ENCODE data around the gene KCNJ15. TPM values are rescaled to one million over a fixed set of nuclear protein-coding genes. Genes with fewer than 3 reads are reported as not detected.

The KCNJ15 gene
- total RNA-seq, 1 donor from 2014 or later = 3.9 TPM

DNA sequence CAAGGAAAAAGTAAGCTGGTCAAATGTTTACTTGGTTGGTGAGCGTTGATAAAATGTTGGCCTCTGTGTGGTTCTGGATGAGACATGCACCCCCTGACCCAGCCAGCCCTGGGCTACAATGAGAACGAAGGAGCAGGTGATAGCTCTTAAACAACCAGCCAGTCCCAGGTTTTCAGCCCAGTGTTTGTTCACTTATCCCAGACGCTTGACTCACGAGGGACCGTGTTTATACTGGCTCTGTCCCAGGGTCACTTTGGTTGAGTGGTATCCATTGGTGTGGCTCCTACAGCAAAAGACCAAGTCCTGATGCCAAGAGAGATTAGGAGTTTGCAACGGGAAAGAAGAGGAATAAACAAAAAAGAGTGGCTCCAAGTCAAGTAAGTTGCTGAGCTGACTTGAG, 86.9 kb downstream of the KCNJ15 start:
- no peak overlapping the region for H3K4me3 Mint-ChIP-seq
- no peak for DNase-seq (ENCODE audit: extremely low spot score, unreplicated experiment)
- H3K4me1 Mint-ChIP-seq (ENCODE audit: unreplicated experiment) = peaks cover 5% of the 10 kb centered on the region
- TF ChIP-seq, protein P1, sequence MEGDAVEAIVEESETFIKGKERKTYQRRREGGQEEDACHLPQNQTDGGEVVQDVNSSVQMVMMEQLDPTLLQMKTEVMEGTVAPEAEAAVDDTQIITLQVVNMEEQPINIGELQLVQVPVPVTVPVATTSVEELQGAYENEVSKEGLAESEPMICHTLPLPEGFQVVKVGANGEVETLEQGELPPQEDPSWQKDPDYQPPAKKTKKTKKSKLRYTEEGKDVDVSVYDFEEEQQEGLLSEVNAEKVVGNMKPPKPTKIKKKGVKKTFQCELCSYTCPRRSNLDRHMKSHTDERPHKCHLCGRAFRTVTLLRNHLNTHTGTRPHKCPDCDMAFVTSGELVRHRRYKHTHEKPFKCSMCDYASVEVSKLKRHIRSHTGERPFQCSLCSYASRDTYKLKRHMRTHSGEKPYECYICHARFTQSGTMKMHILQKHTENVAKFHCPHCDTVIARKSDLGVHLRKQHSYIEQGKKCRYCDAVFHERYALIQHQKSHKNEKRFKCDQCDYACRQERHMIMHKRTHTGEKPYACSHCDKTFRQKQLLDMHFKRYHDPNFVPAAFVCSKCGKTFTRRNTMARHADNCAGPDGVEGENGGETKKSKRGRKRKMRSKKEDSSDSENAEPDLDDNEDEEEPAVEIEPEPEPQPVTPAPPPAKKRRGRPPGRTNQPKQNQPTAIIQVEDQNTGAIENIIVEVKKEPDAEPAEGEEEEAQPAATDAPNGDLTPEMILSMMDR (conservative IDR thresholded peaks at IDR 0.05) = no peak
- H3K36me3 Mint-ChIP-seq = no peaks in the 10 kb centered on the region
- no peaks in the 10 kb centered on the region for H3K9me3 Mint-ChIP-seq
- no peaks in the 10 kb centered on the region for H3K27me3 Mint-ChIP-seq
- H3K27ac Mint-ChIP-seq = no peak overlapping the region

DNA sequence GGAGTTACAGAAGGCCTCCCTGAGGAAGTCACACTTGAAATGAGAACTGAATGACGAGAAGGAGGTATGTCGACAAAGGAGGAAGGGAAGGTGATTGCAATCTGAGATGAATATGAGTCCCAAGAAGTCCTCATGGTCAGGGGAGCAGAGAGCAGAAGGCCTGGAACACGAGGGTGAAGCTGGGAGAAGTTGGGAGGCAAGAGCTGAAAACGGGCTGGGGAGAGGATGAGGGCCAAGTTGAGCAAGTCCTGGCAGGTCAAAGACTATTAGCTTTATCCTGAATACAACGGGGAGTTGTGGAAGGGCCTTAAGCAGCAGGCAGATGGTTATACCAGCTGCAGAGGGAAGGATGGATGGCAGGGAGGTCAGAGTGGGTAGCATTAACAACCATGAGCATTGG, 89.5 kb downstream of the KCNJ15 start:
- no peak for DNase-seq (ENCODE audit: extremely low spot score, unreplicated experiment)
- Mint-ChIP-seq H3K27me3 (no peaks in the 10 kb centered on the region), H3K36me3 (peaks cover 3% of the 10 kb centered on the region), H3K27ac (no peak overlapping the region), H3K4me1 (ENCODE audit: unreplicated experiment) (peaks cover 25% of the 10 kb centered on the region), H3K4me3 (no peak overlapping the region), H3K9me3 (no peaks in the 10 kb centered on the region)
- TF ChIP-seq, protein P1 (conservative IDR thresholded peaks at IDR 0.05) = no peak

DNA sequence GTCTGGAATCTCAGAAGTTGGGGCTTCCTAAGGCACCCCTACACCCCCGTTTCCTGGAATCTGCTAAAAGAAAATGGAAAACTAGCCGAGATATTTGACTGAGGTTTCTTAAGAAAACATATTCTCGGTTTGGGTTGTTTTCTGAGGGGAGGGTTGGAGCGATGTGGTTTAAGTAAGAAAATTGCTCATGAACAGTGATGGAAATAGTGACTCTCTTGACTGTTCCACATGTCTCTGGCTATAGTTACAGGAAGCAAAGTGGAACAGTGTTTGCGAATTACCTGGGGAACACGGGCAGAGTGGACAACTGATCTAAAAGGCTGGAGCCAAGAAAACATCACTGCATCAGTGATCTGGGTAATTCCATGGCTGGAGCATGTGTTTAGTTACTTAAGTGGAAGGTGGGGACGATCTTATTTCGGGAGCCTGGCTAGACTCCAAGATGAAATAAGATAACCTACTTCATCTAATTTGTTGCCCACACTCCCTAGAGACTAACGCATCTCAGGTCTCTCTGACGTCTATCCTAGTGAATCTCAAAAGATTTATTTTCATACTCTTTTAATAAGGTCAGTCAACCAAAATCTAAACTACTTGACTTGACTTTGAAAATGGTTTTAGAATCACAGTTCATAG, 92.4 kb downstream of the KCNJ15 start:
- no peak for DNase-seq (ENCODE audit: extremely low spot score, unreplicated experiment)
- H3K9me3 Mint-ChIP-seq = no peaks in the 10 kb centered on the region
- H3K4me3 Mint-ChIP-seq = no peak overlapping the region
- H3K36me3 Mint-ChIP-seq = peaks cover 3% of the 10 kb centered on the region
- TF ChIP-seq, protein P1 (conservative IDR thresholded peaks at IDR 0.05) = no peak
- no peak overlapping the region for H3K27ac Mint-ChIP-seq
- H3K4me1 Mint-ChIP-seq (ENCODE audit: unreplicated experiment) = peaks cover 32% of the 10 kb centered on the region
- no peaks in the 10 kb centered on the region for H3K27me3 Mint-ChIP-seq

DNA sequence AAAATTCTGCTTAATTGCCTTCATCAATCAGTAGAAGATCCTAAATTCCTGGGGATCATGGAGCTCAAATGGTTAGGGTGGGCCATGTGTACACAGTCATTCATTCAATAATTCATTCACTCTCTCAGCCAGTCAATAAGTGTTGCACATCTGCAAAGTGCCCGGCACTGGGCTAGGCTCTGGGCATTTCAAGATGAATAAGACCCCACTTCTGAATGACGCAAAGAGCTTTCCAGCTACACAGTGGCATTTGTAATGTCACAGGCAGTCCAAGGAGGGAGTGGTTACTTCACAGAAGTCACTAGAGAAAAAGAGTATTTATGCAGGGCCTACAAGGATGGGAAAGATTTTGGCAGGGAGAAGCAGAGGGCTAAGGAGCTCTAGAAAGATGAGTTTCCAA, 93.2 kb downstream of the KCNJ15 start:
- Mint-ChIP-seq H3K4me3 (no peak overlapping the region), H3K27ac (no peak overlapping the region), H3K9me3 (no peaks in the 10 kb centered on the region), H3K4me1 (ENCODE audit: unreplicated experiment) (peaks cover 38% of the 10 kb centered on the region), H3K27me3 (peaks cover 3% of the 10 kb centered on the region), H3K36me3 (peaks cover 3% of the 10 kb centered on the region)
- TF ChIP-seq, protein P1 (conservative IDR thresholded peaks at IDR 0.05) = no peak
- DNase-seq (ENCODE audit: extremely low spot score, unreplicated experiment) = no peak

DNA sequence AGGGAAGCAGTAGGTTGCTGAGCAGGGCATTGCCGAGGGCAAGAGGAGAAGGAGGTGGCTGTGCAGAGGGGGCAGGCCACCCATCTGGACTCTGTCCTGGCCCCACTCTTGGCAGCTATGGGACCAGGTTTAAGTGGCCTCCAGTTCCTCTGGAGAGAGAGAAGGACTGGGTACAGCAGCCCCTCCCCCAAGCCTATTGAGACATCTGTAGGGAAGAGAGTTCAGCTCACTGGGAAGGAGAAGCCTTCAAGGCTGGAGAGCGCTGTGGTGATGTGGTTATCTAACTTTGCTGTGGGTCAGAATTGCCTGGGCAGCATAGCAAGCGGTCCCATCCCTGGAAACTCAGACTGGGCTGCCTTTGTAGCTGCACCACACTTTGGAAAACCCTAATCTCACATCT, 93.9 kb downstream of the KCNJ15 start:
- no peak overlapping the region for H3K4me3 Mint-ChIP-seq
- H3K36me3 Mint-ChIP-seq = peaks cover 3% of the 10 kb centered on the region
- H3K27me3 Mint-ChIP-seq = peaks cover 3% of the 10 kb centered on the region
- no peak for DNase-seq (ENCODE audit: extremely low spot score, unreplicated experiment)
- TF ChIP-seq, protein P1 (conservative IDR thresholded peaks at IDR 0.05) = no peak
- no peak overlapping the region for H3K27ac Mint-ChIP-seq
- peaks cover 38% of the 10 kb centered on the region for H3K4me1 Mint-ChIP-seq (ENCODE audit: unreplicated experiment)
- no peaks in the 10 kb centered on the region for H3K9me3 Mint-ChIP-seq

Data from type B pancreatic cell (in vitro differentiated cells).